Muscle layer of colon (tissue), 2 donors: Measurements from ENCODE around the gene TMEM239.
"Not testable (repeated sequence)": the region's sequence is repeated elsewhere in the genome, so short reads cannot be mapped to it uniquely, and the experiment has no call there.

ENCODE experiments used
- H3K27ac ChIP-seq: one replicate; pipeline ENCODE4 v1.7.0; 2013; ENCODE audit warnings: low read depth, mild to moderate bottlenecking, low read length, moderate library complexity
- H3K27me3 ChIP-seq, 2 donors: one replicate each; pipeline ENCODE4 v1.7.0; 2013; ENCODE audit warnings: low read length in 2 of 2, mild to moderate bottlenecking in 2 of 2; ENCODE audit not compliant: insufficient read depth in 2 of 2, control insufficient read depth in 1 of 2
- H3K36me3 ChIP-seq: one replicate; pipeline ENCODE4 v1.7.0; 2013; ENCODE audit warnings: mild to moderate bottlenecking, low read length; ENCODE audit not compliant: insufficient read depth
- H3K4me1 ChIP-seq: one replicate; pipeline ENCODE4 v1.7.0; 2013; ENCODE audit warnings: mild to moderate bottlenecking, low read length; ENCODE audit not compliant: insufficient read depth
- H3K4me3 ChIP-seq, 2 donors: one replicate each; pipeline ENCODE4 v1.7.0; 2013; ENCODE audit warnings: low read length in 2 of 2, low read depth in 1 of 2, mild to moderate bottlenecking in 1 of 2, moderate library complexity in 1 of 2
- H3K9ac ChIP-seq: one replicate; pipeline ENCODE4 v1.7.0; 2013; ENCODE audit warnings: low read length
- H3K9me3 ChIP-seq: one replicate; pipeline ENCODE4 v1.7.0; 2013; ENCODE audit warnings: mild to moderate bottlenecking, low read length
- donor health status: abdominal sarcoma.
- donor health status: Adenocarcinoma of cecum.

TMEM239 gene

DNA sequence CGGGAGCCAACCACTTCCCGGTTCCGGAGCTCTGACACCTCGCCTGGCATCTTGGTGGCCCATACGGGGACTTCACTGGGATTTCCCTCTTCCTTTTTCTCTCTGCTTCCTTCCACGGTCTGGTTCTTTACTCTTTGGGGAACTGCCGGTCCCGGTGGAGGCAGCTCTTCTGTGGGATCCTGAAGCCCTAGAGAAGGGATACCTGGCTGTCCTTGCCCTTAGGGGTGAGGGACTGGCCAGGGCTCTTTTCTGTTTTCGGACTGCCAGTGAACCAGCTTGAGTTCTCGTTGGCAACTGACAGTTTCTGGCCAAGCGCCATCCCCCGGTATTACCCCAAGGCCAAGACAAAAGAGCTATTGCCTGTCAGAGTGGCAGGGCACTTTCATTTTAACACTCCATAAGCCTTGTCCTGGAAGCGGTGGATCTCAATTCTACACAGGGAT is 14.9 kb upstream of the TMEM239 start:
- Histone ChIP-seq H3K27ac (no peak overlapping the region), H3K9ac (no peak overlapping the region), H3K4me3 (no peak overlapping the region)

DNA sequence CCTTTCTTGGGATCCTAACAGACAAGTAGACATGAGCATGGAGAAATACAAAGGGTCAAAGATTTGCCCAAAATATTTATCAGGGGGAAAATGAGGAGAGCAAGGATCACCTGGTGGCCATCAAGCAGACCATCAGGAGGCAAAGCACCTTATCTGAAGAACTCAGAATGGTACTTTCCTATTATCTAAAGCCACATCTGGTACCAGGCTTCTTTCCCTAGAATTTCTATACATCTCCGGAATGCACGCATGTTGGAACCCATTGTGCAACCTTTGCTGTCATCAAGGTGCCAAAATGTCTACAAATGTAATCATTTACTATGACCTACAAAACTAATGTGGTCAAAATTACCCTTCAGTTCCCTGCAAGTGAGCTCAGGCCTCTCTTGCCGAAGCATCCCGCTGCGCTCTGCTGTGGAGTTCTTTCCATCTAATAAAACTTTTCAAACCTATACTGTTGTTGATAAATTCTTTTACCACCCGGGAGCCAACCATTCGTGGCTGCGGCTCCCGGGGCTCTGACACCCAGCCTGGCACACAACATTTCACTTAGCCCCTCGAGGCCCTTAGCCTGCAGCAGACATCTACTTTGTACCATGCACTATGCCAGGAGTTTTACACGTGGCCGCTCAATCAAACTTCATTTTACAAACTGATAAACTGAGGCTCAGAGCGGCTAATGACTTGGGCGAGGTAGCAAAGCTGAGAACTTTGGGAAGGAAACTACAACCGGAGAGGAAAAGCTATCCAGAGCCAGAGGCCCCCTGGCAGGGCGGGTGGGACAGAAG is 11.9 kb upstream of the TMEM239 start:
- H3K9ac ChIP-seq, result no peak overlapping the region
- H3K27me3 ChIP-seq, result peaks cover 5 to 61% of the 10 kb centered on the region in 2 donors
- no peaks in the 10 kb centered on the region for H3K9me3 ChIP-seq
- no peak overlapping the region for H3K4me3 ChIP-seq
- H3K36me3 ChIP-seq, result no peaks in the 10 kb centered on the region
- no peak overlapping the region for H3K27ac ChIP-seq
- H3K4me1 ChIP-seq, result no peaks in the 10 kb centered on the region

More for the DNA sequence above, 14.9 kb upstream of the TMEM239 start:
- H3K36me3 ChIP-seq, result no peaks in the 10 kb centered on the region
- H3K27me3 ChIP-seq, result peaks cover 5 to 60% of the 10 kb centered on the region in 2 donors
- H3K4me1 ChIP-seq, result no peaks in the 10 kb centered on the region
- H3K9me3 ChIP-seq, result no peaks in the 10 kb centered on the region

DNA sequence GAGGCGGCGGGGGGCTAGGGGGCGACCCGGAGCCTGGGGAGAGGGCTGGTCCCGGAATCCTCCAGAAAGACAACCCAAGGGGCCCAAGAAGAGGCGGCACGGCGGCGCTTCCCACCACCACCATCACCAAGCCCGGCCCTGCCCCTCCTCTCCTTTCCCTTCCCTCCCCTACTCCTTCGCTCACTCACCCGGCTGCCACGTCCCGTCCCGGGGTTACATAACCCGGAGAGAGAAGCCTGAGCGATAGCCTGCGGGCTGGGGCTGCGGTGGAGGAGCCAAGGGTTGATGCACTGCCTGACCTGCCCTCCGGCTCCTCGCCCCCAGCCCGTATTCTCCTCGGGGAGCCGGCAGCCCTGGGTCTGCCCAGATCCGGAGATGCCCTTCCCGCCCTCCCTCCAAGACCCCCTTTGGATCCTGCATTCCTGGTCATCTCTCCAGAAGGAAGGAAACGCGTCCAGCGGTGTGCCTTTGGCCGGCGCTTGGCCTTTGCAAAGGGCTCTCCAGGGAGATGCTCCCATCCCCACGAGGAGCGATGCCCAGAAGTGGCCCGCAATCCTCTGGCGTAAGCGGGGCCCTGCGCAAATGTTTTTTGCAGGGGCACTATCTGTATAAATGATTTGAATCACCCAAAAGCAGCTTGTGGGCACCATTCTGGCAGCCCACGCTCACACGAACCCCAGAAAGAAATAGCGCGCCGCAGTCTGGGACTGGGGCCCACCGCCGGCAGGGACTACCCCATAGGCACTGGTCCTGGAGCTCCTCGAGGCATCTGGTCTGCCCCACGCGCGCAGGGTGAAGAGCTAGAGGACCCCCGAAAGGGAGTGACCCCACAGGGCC is 11.1 kb upstream of the TMEM239 start:
- no peak overlapping the region for H3K9ac ChIP-seq
- H3K4me1 ChIP-seq, result no peaks in the 10 kb centered on the region
- no peaks in the 10 kb centered on the region for H3K36me3 ChIP-seq
- H3K9me3 ChIP-seq, result no peaks in the 10 kb centered on the region
- peaks cover under 1 to 53% of the 10 kb centered on the region in 2 donors for H3K27me3 ChIP-seq
- H3K27ac ChIP-seq, result no peak overlapping the region
- H3K4me3 ChIP-seq, result no peak overlapping the region

DNA sequence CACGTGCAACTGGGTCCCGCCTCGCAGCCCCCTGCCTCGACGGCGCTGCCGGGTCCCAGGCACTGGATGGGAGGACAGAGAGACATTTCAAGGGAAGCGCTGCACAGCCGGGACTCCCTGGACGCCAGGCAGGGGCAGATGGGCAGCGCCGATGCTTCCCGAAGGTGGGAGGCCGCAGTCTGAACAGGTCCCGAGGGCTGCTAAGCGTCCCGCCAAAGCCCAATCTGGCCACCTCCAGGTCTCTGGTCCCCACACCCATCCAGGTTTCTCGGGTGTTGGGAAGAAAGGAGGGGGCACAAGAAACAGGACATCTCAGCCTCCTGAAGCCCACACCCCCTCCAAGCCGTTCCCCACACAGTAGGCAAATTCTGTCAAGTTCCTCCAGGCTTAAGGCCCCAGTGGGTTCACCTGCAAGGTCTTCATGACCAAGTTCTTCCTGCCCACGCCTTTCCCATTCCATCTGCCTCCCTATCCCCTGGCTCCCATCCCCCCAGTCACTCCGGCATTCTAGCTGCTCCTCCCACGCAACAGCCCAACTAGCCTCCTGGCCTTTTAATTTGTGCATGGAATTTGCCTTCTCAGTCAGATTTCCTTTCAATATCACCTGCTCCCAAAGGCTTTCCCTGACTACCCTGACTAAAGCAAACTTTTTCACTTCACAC is 10.3 kb upstream of the TMEM239 start:
- no peaks in the 10 kb centered on the region for H3K36me3 ChIP-seq
- H3K4me3 ChIP-seq, result no peak overlapping the region
- H3K9me3 ChIP-seq, result no peaks in the 10 kb centered on the region
- H3K27ac ChIP-seq, result no peak overlapping the region
- peaks cover 0 to 45% of the 10 kb centered on the region in 2 donors for H3K27me3 ChIP-seq
- H3K9ac ChIP-seq, result no peak overlapping the region
- H3K4me1 ChIP-seq, result no peaks in the 10 kb centered on the region

DNA sequence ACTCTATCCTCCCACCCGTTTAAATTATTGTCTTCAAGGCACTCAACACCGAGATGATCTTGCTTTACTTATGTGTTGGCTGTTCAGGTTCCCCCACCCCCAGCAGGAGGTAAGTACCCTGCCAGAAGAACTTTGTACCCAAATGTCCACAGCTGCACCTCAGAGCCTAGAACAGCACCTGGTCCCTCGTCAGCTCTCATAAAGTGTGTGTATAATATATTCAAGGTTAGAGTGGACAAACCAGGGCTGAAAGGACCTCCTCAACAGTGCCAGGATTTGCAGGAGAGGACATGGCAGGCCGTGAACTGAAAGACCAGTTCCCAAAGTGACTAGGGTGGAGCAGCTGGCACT is 9.8 kb upstream of the TMEM239 start:
- Histone ChIP-seq H3K9ac (no peak overlapping the region), H3K36me3 (no peaks in the 10 kb centered on the region), H3K9me3 (no peaks in the 10 kb centered on the region), H3K4me3 (no peak overlapping the region), H3K27ac (no peak overlapping the region), H3K27me3 (peaks cover 0 to 40% of the 10 kb centered on the region in 2 donors), H3K4me1 (no peaks in the 10 kb centered on the region)

DNA sequence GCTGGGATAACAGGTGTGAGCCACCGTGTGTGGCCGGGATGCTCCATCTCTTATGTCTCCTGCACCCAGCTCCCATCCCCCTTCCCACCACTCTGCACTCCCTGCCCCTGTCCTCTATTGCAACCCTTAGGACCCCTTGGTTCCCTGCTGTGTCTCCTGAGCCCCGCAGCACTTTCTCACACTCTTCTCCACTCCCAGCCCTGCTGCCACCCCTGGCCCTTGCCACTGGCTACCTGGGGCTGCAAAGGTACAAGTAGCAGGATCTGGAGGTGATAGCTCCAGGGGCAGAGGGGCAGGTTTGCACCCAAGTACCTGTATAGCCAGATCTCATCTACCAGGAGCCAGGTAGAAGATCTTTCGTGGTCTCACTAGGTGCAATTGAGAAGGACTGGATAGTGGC is 9.1 kb upstream of the TMEM239 start:
- H3K4me3 ChIP-seq, result no peak overlapping the region
- H3K27ac ChIP-seq, result no peak overlapping the region
- H3K4me1 ChIP-seq, result no peaks in the 10 kb centered on the region
- peaks cover 0 to 33% of the 10 kb centered on the region in 2 donors for H3K27me3 ChIP-seq
- no peak overlapping the region for H3K9ac ChIP-seq
- no peaks in the 10 kb centered on the region for H3K9me3 ChIP-seq
- H3K36me3 ChIP-seq, result no peaks in the 10 kb centered on the region

DNA sequence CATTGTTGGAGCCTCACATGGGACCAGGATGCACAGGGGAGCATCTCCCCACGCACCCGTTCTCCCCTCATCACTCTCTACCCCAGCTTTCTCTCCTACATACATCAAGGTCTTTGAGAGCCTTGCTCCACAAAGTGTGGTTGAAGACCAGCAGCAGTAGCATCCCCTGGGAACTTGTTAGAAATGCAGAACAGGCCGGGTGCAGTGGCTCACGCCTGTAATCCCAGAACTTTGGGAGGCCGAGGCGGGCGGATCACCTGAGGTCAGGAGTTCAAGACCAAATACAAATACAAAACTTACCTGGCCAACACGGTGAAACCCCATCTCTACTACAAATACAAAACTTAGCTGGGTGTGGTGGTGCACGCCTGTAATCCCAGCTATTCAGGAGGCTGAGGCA is 8.2 kb upstream of the TMEM239 start:
- peaks cover 0 to 29% of the 10 kb centered on the region in 2 donors for H3K27me3 ChIP-seq
- H3K9me3 ChIP-seq, result not testable (repeated sequence)

DNA sequence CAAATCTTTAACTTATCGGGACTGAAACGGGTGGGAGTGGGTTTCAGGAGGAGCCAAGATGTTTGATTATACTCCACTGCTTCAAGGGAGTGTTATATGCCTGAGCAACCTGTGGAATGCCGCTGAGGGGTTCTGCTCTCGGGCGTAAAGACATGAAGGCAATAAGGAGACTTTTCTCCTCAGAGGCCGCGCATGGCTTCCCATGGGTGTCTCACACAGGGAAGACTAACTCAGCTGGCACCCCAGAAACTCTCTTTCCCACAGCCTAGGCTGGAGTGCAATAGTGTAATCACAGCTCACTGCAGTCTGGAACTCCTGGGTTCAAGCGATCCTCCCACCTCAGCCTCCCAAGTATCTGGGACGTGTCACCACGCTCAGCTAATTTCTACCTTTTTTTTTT is 6.5 kb upstream of the TMEM239 start:
- Histone ChIP-seq H3K9me3 (no peaks in the 10 kb centered on the region), H3K27me3 (peaks cover 0 to 22% of the 10 kb centered on the region in 2 donors), H3K27ac (no peak overlapping the region), H3K9ac (no peak overlapping the region), H3K4me1 (no peaks in the 10 kb centered on the region), H3K4me3 (no peak overlapping the region), H3K36me3 (no peaks in the 10 kb centered on the region)

More for the DNA sequence above, 8.2 kb upstream of the TMEM239 start:
- not testable (repeated sequence) for H3K9ac ChIP-seq, H3K4me3 ChIP-seq, H3K4me1 ChIP-seq, H3K27ac ChIP-seq, H3K36me3 ChIP-seq

DNA sequence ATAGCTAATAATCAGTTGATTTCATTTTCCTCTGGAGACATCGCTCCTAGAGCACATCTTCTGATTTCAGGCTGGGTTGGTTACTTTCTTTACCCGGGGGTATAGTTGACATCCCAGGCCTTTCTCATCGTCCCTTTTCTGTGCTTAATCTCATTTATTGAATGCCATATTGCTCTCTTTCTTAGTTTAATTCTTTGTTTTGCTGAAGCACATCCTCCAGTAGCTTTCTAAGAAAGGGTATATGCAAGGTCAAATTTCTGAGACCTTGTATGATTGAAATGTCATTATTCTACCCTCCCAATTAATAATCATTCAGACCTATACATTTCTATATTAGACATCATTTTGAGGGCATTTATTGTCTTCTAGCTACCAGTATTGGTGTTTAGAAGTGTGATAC is 4.0 kb upstream of the TMEM239 start:
- Histone ChIP-seq H3K9me3 (no peaks in the 10 kb centered on the region), H3K9ac (no peak overlapping the region), H3K27ac (no peak overlapping the region), H3K4me1 (no peaks in the 10 kb centered on the region), H3K36me3 (no peaks in the 10 kb centered on the region), H3K4me3 (no peak overlapping the region), H3K27me3 (peaks cover 0 to 8% of the 10 kb centered on the region in 2 donors)

DNA sequence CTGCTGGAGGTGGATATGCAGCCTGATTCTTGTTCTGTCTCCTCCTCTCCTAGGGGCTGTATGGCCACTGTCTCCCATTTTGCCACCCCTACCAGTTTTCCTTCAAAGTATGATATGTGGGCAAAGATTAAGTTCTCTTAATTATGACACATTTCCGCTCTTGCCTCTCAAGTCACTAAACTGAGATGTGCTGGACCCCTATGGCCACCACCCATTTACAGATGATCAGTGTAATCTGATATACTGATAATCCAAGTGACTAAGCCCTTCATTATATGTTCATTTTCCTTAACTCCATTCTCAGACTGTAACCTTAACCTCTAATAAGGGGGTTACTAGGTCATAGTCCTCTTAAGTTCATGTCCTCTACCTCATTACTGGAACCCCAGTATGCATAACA is 2.1 kb upstream of the TMEM239 start:
- Histone ChIP-seq H3K36me3 (no peaks in the 10 kb centered on the region), H3K27ac (no peak overlapping the region), H3K9ac (no peak overlapping the region), H3K4me1 (no peaks in the 10 kb centered on the region), H3K27me3 (no peaks in the 10 kb centered on the region), H3K4me3 (no peak overlapping the region), H3K9me3 (no peaks in the 10 kb centered on the region)

DNA sequence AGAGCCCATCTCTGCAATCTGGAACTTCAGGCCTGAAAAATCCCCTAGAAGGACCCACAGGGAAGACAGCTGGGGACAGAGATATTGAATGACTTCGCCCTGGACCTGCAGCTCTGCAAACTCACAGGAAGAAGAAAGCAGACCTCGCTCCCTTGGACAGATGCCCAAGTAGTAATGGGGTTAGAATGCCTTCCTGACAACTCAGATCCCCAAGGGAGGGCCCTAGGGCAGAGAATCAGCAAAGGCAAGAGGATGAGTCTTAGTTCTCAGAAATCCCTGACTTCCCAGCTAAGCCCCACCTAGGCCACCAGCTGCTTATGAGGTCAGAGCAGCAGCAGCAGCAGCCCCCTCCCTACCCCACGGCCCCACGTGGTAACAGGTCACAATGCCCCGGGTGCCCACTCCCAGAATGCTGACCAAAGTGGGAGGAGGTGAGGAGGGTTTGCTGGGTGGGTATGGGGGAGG is 1.5 kb upstream of the TMEM239 start, which contains the start of gene C20orf141:
Gene C20orf141 (plus strand): TSS at position 401 of the 465 bp plus-strand sequence. CDS start 198 bp downstream, outside the sequence.
- Histone ChIP-seq H3K36me3 (no peaks in the 10 kb centered on the region), H3K4me1 (no peaks in the 10 kb centered on the region), H3K27ac (no peak within 1 kb of the TSS), H3K4me3 (no peak within 1 kb of the TSS), H3K27me3 (peaks cover 0 to 2% of the 10 kb centered on the region in 2 donors), H3K9ac (no peak within 1 kb of the TSS), H3K9me3 (no peaks in the 10 kb centered on the region)
